ENCODE measurements around the gene NPAS2. TPM values are rescaled to one million over a fixed set of nuclear protein-coding genes. Genes with fewer than 3 reads are reported as not detected.

NPAS2 gene
- total and polyA plus RNA-seq, 4 donors, result 5.9 to 17.1 (median 10.4) TPM

GRCh38 chr2:100821255-100821910, 1.4 kb downstream of the NPAS2 start:
- ATAC-seq (ENCODE audit: insufficient read depth, low FRiP score) (no peak), DNase-seq (peak in 2 of 3 donors; percentile 20 to 26)
- peaks cover 0 to 17% (median 14%) of the 10 kb centered on the region in 3 donors for H3K27me3 ChIP-seq (ENCODE audit: control insufficient read depth in 3 of 3, insufficient read depth in 3 of 3, low read length in 2 of 3)
- no peak overlapping the region for H3K4me3 ChIP-seq
- TF ChIP-seq CTCF (IDR thresholded peaks at IDR 0.05; ENCODE audit: control extremely low read depth, extremely low read depth), result no peak
- 33 to 46% methylated on average over 14 of the region's 14 CpGs for WGBS, 2 donors
- H3K36me3 ChIP-seq (ENCODE audit: control insufficient read depth in 4 of 4, insufficient read depth in 4 of 4, low read length in 4 of 4), result no peaks in the 10 kb centered on the region
- peak overlapping the region in 1 of 2 donors; percentile 14 for H3K9ac ChIP-seq (ENCODE audit: insufficient read depth in 1 of 2, low read length in 2 of 2)
- H3K4me1 ChIP-seq (ENCODE audit: control insufficient read depth in 5 of 5, insufficient read depth in 5 of 5, low read length in 5 of 5), result peaks cover 0 to 24% (median 8%) of the 10 kb centered on the region in 5 donors
- H3K9me3 ChIP-seq (ENCODE audit: control insufficient read depth in 4 of 4, insufficient read depth in 3 of 4, low read length in 3 of 4), result no peaks in the 10 kb centered on the region
- peak overlapping the region in 1 of 2 donors; percentile 98 for H3K27ac ChIP-seq (ENCODE audit: low read depth in 1 of 2, low read length in 1 of 2)

- Histone ChIP-seq H3K27ac (ENCODE audit: low read depth in 1 of 2, low read length in 1 of 2) (peak overlapping the region in 1 of 2 donors; percentile 82), H3K9me3 (ENCODE audit: control insufficient read depth in 4 of 4, insufficient read depth in 3 of 4, low read length in 3 of 4) (no peaks in the 10 kb centered on the region), H3K9ac (ENCODE audit: insufficient read depth in 1 of 2, low read length in 2 of 2) (no peak overlapping the region), H3K4me3 (no peak overlapping the region), H3K36me3 (ENCODE audit: control insufficient read depth in 4 of 4, insufficient read depth in 4 of 4, low read length in 4 of 4) (no peaks in the 10 kb centered on the region), H3K27me3 (ENCODE audit: control insufficient read depth in 3 of 3, insufficient read depth in 3 of 3, low read length in 2 of 3) (peaks cover 0 to 17% (median 14%) of the 10 kb centered on the region in 3 donors), H3K4me1 (ENCODE audit: control insufficient read depth in 5 of 5, insufficient read depth in 5 of 5, low read length in 5 of 5) (peaks cover 0 to 24% (median 8%) of the 10 kb centered on the region in 5 donors)
- ATAC-seq (ENCODE audit: insufficient read depth, low FRiP score) (no peak), DNase-seq (no peak)
- TF ChIP-seq CTCF (IDR thresholded peaks at IDR 0.05; ENCODE audit: control extremely low read depth, extremely low read depth), result no peak
- WGBS, 2 donors, result 52 to 71% methylated on average over 9 of the region's 9 CpGs
Observed at GRCh38 chr2:100821911-100822265, 1.9 kb downstream of the NPAS2 start.

DNA sequence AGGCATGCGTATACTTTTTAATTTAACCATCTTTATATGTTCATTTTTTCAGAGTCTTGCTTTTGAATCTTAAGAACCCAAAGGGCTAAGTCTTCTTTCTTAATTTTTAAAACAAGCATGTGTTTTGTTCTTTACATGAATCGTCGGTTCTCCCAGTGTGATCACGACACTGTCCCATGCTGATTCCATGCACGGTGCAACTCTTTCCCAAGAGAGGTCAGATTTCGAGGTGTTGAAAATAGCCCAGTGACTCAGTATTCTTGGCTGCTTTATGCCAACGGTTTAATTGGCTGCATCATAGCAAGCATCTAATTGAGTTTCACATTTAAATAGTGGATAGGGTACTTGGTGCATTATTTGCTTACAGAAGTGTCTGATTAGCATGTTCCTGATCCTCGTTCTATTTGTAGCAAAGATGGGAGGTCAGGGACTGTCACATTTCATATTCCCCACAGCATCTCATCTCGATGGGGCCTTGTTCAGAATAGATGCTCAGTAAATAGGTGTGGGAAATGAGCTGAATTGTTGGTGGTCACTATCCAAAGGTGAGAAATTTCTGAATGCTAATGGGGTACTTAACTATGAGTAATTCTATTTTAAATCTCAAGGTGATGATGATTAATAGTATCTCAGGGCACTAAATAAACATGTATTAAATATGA, 2.8 kb downstream of the NPAS2 start:
- peak overlapping the region in 1 of 2 donors; percentile 72 for H3K27ac ChIP-seq (ENCODE audit: low read depth in 1 of 2, low read length in 1 of 2)
- no peaks in the 10 kb centered on the region for H3K9me3 ChIP-seq (ENCODE audit: control insufficient read depth in 4 of 4, insufficient read depth in 3 of 4, low read length in 3 of 4)
- H3K9ac ChIP-seq (ENCODE audit: insufficient read depth in 1 of 2, low read length in 2 of 2), result no peak overlapping the region
- WGBS, 2 donors, result 67 to 73% methylated on average over 9 of the region's 9 CpGs
- no peak overlapping the region for H3K4me3 ChIP-seq
- H3K4me1 ChIP-seq (ENCODE audit: control insufficient read depth in 5 of 5, insufficient read depth in 5 of 5, low read length in 5 of 5), result peaks cover 0 to 24% (median 8%) of the 10 kb centered on the region in 5 donors
- H3K27me3 ChIP-seq (ENCODE audit: control insufficient read depth in 3 of 3, insufficient read depth in 3 of 3, low read length in 2 of 3), result peaks cover 0 to 17% (median 14%) of the 10 kb centered on the region in 3 donors
- no peak for ATAC-seq (ENCODE audit: insufficient read depth, low FRiP score)
- no peak for TF ChIP-seq CTCF (IDR thresholded peaks at IDR 0.05; ENCODE audit: control extremely low read depth, extremely low read depth)
- no peak for DNase-seq
- H3K36me3 ChIP-seq (ENCODE audit: control insufficient read depth in 4 of 4, insufficient read depth in 4 of 4, low read length in 4 of 4), result no peaks in the 10 kb centered on the region
